Uterus (tissue), 4 donors: ENCODE results near the gene VWA1. TPM values are rescaled to one million over a fixed set of nuclear protein-coding genes. Genes with fewer than 3 reads are reported as not detected.
"Not testable (repeated sequence)": the region's sequence is repeated elsewhere in the genome, so short reads cannot be mapped to it uniquely, and the experiment has no call there.

Experiments
- DNase-seq, 2 donors: peaks; one replicate each; pipeline ENCODE4 v3.0.0-alpha.2; 2019 to 2020
- H3K27ac ChIP-seq, 2 donors: fragments of 200-600 bp; sonication (generic); 1 replicate in 1 of 2; 2 replicates in 1 of 2; pipeline ENCODE4 v1.5.1; 2016 to 2018
- H3K27me3 ChIP-seq, 2 donors: fragments of 200-600 bp; sonication (generic); one replicate each; pipeline ENCODE4 v1.5.1; 2018 to 2019; ENCODE audit warnings: control low read depth in 1 of 2
- H3K36me3 ChIP-seq, 2 donors: fragments of 200-600 bp; sonication (generic); one replicate each; pipeline ENCODE4 v1.5.1; 2019; ENCODE audit warnings: control low read depth in 1 of 2
- H3K4me1 ChIP-seq, 2 donors: fragments of 200-600 bp; sonication (generic); one replicate each; pipeline ENCODE4 v1.5.1; 2018 to 2019; ENCODE audit warnings: control low read depth in 1 of 2
- H3K4me3 ChIP-seq, 2 donors: fragments of 200-600 bp; sonication (generic); 1 replicate in 1 of 2; 2 replicates in 1 of 2; pipeline ENCODE4 v1.5.1; 2018 to 2019; ENCODE audit warnings: mild to moderate bottlenecking in 1 of 2
- H3K9me3 ChIP-seq, 2 donors: fragments of 200-600 bp; sonication (generic); one replicate each; pipeline ENCODE4 v1.5.1; 2019; ENCODE audit warnings: control low read depth in 1 of 2
- CTCF ChIP-seq, 4 experiments: fragments of 200-600 bp in 2 of 4; fragments of 450-650 bp in 2 of 4; sonication (generic) in 2 of 4; IDR thresholded peaks; one replicate each; pipeline ENCODE4 v1.5.1; 2016 to 2019; ENCODE audit warnings: antibody characterized with exemption in 4 of 4, mild to moderate bottlenecking in 2 of 4, moderate library complexity in 1 of 4
- POLR2A ChIP-seq, 2 donors: fragments of 450-650 bp; IDR thresholded peaks; one replicate each; pipeline ENCODE4 v1.6.1; 2016; ENCODE audit warnings: antibody characterized with exemption in 2 of 2, mild to moderate bottlenecking in 1 of 2, moderate library complexity in 1 of 2
- intact Hi-C: fragments of 100-400 bp; cut with DNase I; formaldehyde crosslinking; loops from one replicate; pipeline ENCODE4 v1.15.1; 2023; ENCODE audit warnings: low total_unique reads
- total RNA-seq, 4 donors: library from RNA; depleted of rRNA in 3 of 4; stranded (reverse); fragments of >200 nt in 3 of 4; gene quantifications; one replicate each; pipeline versions ENCODE4 v1.1.0 to v1.2.4, GENCODE V29; 2014 to 2023
- donor health status: DM: yes; HTN: yes; CAD: no.

The VWA1 gene
- total RNA-seq, 4 donors from 2014 or later, result 15.6 to 67.1 (median 47.1) TPM

- Histone ChIP-seq H3K4me1 (peaks cover 14 to 19% of the 10 kb centered on the region in 2 donors), H3K4me3 (no peak overlapping the region), H3K27ac (no peak overlapping the region), H3K27me3 (no peaks in the 10 kb centered on the region), H3K9me3 (no peaks in the 10 kb centered on the region), H3K36me3 (no peaks in the 10 kb centered on the region)
- TF ChIP-seq CTCF (IDR thresholded peaks at IDR 0.05) (no peak), POLR2A (IDR thresholded peaks at IDR 0.05) (no peak)
- no peak for DNase-seq
- intact Hi-C loops, result no loop called here
These were observed 31.8 kb upstream of the VWA1 start for GRCh38 chr1:1403653-1404052.

GRCh38 chr1:1406101-1406820, 29.2 kb upstream of the VWA1 start:
- no peak for TF ChIP-seq POLR2A (IDR thresholded peaks at IDR 0.05)
- TF ChIP-seq CTCF (IDR thresholded peaks at IDR 0.05), result no peak
- peak overlapping the region; percentile 84 to 88 for H3K4me3 ChIP-seq
- peak overlapping the region; percentile 72 to 82 for H3K27ac ChIP-seq
- intact Hi-C loops, result no loop called here
- H3K27me3 ChIP-seq, result no peaks in the 10 kb centered on the region
- no peak for DNase-seq
- H3K4me1 ChIP-seq, result peaks cover 7 to 19% of the 10 kb centered on the region in 2 donors
- no peaks in the 10 kb centered on the region for H3K36me3 ChIP-seq
- no peaks in the 10 kb centered on the region for H3K9me3 ChIP-seq

- Histone ChIP-seq H3K4me1 (peaks cover 7 to 19% of the 10 kb centered on the region in 2 donors), H3K36me3 (no peaks in the 10 kb centered on the region), H3K4me3 (peak within 1 kb of the TSS; percentile 84 to 88), H3K9me3 (no peaks in the 10 kb centered on the region), H3K27me3 (no peaks in the 10 kb centered on the region), H3K27ac (peak within 1 kb of the TSS; percentile 72 to 82)
- peak; percentile 36 to 72 for TF ChIP-seq POLR2A (IDR thresholded peaks at IDR 0.05)
- TF ChIP-seq CTCF (IDR thresholded peaks at IDR 0.05), result peak in 1 of 4 experiments; percentile 35
- intact Hi-C loops, result no loop called here
- peak; percentile 92 to 95 for DNase-seq
These were observed 28.5 kb upstream of the VWA1 start, which contains the start of gene MRPL20 for GRCh38 chr1:1406821-1407635. Gene MRPL20, minus strand, starts transcription at chr1:1407293. Its CDS starts 76 bp downstream, at chr1:1407217.

DNA sequence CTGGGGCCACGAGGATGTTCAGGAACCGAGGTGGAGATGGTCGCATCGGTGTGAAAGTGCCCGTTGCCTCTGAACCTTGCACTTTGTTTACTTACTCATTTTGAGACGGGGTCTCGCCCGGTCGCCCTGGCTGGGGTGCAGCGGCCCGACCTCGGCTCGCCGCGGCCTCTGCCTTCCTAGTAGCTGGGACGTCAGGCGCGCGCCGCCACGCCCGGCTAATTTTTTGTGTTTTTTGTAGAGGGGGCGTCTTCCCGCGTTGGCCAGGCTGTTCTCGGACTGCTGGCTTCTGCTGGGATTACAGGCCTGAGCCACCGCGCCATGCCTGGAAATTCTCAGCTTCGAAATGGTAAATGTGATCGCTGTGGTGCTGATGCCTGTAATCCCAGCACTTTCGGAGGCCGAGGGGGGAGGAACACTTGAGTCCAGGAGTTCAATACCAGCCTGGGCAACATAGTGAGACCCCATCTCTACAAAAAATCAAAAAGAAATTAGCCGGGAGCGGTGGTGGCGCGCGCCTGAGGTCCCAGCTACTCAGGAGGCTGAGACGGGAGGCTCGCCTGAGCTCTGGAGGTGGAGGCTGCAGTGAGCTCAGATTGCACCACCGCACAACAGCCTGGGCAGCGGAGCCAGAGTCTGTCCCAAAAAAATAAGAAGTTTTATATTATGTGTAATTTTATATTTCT, 27.7 kb upstream of the VWA1 start:
- TF ChIP-seq CTCF (IDR thresholded peaks at IDR 0.05), result no peak
- no peak for TF ChIP-seq POLR2A (IDR thresholded peaks at IDR 0.05)
- H3K36me3 ChIP-seq, result no peaks in the 10 kb centered on the region
- peaks cover 7 to 19% of the 10 kb centered on the region in 2 donors for H3K4me1 ChIP-seq

DNA sequence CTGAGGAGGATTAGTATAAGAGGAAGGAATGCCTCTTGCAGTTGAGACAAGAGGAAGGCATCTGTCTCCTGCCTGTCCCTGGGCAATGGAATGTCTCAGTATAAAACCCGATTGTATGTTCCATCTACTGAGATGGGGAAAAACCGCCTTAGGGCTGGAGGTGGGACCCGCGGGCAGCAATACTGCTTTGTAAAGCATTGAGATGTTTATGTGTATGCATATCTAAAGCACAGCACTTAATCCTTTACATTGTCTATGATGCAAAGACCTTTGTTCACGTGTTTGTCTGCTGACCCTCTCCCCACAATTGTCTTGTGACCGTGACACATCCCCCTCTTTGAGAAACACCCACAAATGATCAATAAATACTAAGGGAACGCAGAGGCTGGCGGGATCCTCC, 25.3 kb upstream of the VWA1 start:
- intact Hi-C loops, H3K9me3 ChIP-seq, H3K4me3 ChIP-seq, H3K27me3 ChIP-seq, H3K27ac ChIP-seq, H3K36me3 ChIP-seq, DNase-seq: not testable (repeated sequence)
- peaks cover 6 to 19% of the 10 kb centered on the region in 2 donors for H3K4me1 ChIP-seq

More for the DNA sequence above, 27.7 kb upstream of the VWA1 start:
- Histone ChIP-seq H3K27me3 (no peaks in the 10 kb centered on the region), H3K4me3 (peak overlapping the region; percentile 84 to 88), H3K9me3 (no peaks in the 10 kb centered on the region), H3K27ac (peak overlapping the region; percentile 72 to 82)
- intact Hi-C loops, result no loop called here
- no peak for DNase-seq
